Activated CD8-positive, alpha-beta memory T cell treated with anti-CD3 and anti-CD28 coated beads, Interleukin-2, amount 50 U/mL, for 1 hour (primary cell): Measurements from ENCODE around the gene GRHL3.

Experiments
- DNase-seq: peaks from one replicate; pipeline ENCODE4 v3.0.0-alpha.2; 2020; ENCODE audit errors: extremely low read depth

The GRHL3 gene

GRCh38 chr1:24393892-24394291 lies 74.7 kb downstream of the GRHL3 start:
- no peak for DNase-seq

- DNase-seq: no peak
These were observed 80.9 kb downstream of the GRHL3 start for GRCh38 chr1:24400065-24400464.

- no peak for DNase-seq
These were observed 84.6 kb downstream of the GRHL3 start for GRCh38 chr1:24403806-24404205.
